Fibroblast of lung (primary cell): Measurements from ENCODE around the gene CWC27.

Source experiments
- CTCF ChIP-seq, 2 donors: IDR thresholded peaks in 1 of 2; conservative IDR thresholded peaks in 1 of 2; 1 replicate in 1 of 2; 2 replicates in 1 of 2; pipeline ENCODE4 v1.5.1; 2011 to 2012; ENCODE audit warnings: low read length in 2 of 2, control low read depth in 1 of 2, inconsistent platforms in 1 of 2, low read depth in 1 of 2, mild to moderate bottlenecking in 1 of 2
- EZH2 ChIP-seq: IDR thresholded peaks from 2 replicates; pipeline ENCODE4 v1.5.1; 2012; ENCODE audit warnings: low read length, control low read depth, mild to moderate bottlenecking; ENCODE audit errors: missing control alignments

DNA sequence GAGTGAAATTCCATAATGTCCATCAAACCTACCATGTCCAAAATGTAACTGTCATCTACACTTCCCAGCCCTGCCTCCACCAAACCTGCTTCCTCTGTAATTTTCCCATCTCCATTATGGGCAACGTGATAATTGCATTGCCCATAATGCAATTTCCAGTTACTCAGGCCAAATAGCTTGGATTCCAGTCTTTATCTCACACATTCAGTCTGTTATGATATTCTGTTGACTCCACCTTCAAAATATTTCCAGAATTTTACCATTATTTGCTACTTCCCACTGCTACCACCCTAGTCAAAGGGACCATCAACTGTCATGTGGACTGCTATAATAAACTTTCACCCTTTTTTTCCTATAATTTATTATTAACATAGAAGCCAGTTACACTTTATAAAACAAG, 256.0 kb downstream of the CWC27 start:
- TF ChIP-seq CTCF (conservative IDR thresholded peaks at IDR 0.05 in 1 of 2, IDR thresholded peaks at IDR 0.05 in 1 of 2; ENCODE audit: low read depth in 1 of 2, low read length in 2 of 2): no peak
- no peak for TF ChIP-seq EZH2
